Measurements from ENCODE around the gene CPPED1. TPM values are rescaled to one million over a fixed set of nuclear protein-coding genes. Genes with fewer than 3 reads are reported as not detected.

The CPPED1 gene
- total and polyA plus RNA-seq, 10 of the 15 experiments (the other 5 are each of a cell fraction or from before 2014, with no cell fraction given), result 7.1 to 39.0 (median 16.0) TPM

DNA sequence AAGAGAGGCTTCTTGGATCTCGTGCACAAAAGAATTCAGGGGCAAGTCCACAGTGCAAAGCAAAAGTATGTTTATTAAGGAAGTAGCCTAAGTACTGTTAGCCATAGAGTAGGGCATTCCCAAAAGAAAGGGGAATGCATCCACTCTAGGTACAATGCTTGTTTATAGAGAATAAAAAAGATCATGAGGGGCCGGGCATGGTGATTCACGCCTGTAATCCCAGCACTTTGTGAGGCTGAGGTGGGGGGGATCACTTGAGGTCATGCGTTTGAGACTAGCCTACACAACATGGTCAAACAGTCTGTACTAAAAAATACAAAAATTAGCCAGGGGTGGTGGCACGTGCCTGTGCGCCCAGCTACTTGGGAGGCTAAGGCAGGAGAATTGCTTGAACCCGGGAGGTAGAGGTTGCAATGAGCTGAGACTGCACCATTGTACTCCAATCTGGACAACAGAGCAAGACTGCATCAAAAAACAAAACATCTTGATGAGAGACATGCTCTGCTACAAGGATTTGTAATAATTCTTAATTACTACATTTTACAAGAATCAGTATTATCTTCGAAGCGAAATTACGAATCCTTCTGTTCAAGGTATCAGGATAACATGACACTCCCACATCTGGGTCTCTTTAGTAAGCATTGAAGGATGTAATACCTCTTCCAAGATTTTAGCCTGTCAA, 191.6 kb downstream of the CPPED1 start:
- ChIA-PET RAD21 (ENCODE audit: unreplicated experiment) (interaction anchor here (1.3 to 1.9 kb wide), 2 partner anchors 65 to 71 kb away, joined by 3 to 8 read pairs; no protein-coding TSS in a partner anchor), SMC1A (ENCODE audit: uncharacterized antibody, unreplicated experiment) (interaction anchor here (1.1 to 2.2 kb wide), 4 partner anchors 61 to 147 kb away, joined by 3 to 20 read pairs (median 7); no protein-coding TSS in a partner anchor), POLR2A (interaction anchor here (0.8 to 1.5 kb wide), 2 partner anchors 39 to 191 kb away, joined by 3 read pairs; partner anchors contain the start of gene CPPED1), CTCF (interaction anchor here (1.2 kb wide), 1 partner anchor 34 kb away, joined by 3 read pairs; no protein-coding TSS in a partner anchor)
- H3K4me1 ChIP-seq (ENCODE audit: control insufficient read depth, insufficient read depth, low read length), result peaks cover 11% of the 10 kb centered on the region
- no peak for FAIRE-seq
- ATAC-seq, result no peak
- no peak overlapping the region for H3K4me3 ChIP-seq
- no peak overlapping the region for H3K9ac ChIP-seq (ENCODE audit: control insufficient read depth, insufficient read depth, low read length)
- WGBS (ENCODE audit: insufficient coverage, insufficient replicate concordance, low lambda C conversion rate, missing lambda C conversion rate), result 76% methylated on average over 10 of the region's 10 CpGs
- H3K79me2 ChIP-seq (ENCODE audit: control insufficient read depth, insufficient read depth, low read length), result no peaks in the 10 kb centered on the region
- no peaks in the 10 kb centered on the region for H3K27me3 ChIP-seq (replicated peaks in 1 of 2; ENCODE audit: control insufficient read depth in 2 of 2, insufficient read depth in 2 of 2, low read length in 1 of 2)
- no peaks in the 10 kb centered on the region for H3K36me3 ChIP-seq (ENCODE audit: control insufficient read depth in 2 of 2, insufficient read depth in 2 of 2, low read length in 1 of 2)
- DNase-seq (ENCODE audit: low read depth, low spot score), result no peak
- H3K27ac ChIP-seq (ENCODE audit: control insufficient read depth, insufficient read depth), result no peak overlapping the region
- BruUV-seq (replicated peaks), result no TSS peak
- no peak for TF ChIP-seq CUX1 (IDR thresholded peaks at IDR 0.05; ENCODE audit: insufficient replicate concordance, low read depth, low read length)
- TF ChIP-seq SREBF2 (IDR thresholded peaks at IDR 0.05; ENCODE audit: low read length), result no peak
- in situ Hi-C loops (cut with MboI) (no loop called here), intact Hi-C loops (cut with micrococcal nuclease; ENCODE audit: unreplicated experiment) (loop anchor here (5.0 kb wide), 1 partner anchor 75 kb away; no protein-coding TSS in a partner anchor)
- no peak overlapping the region for H2AFZ ChIP-seq (ENCODE audit: control insufficient read depth, low read depth, low read length)
- H3K9me3 ChIP-seq (replicated peaks; ENCODE audit: control insufficient read depth, insufficient read depth, low read length), result no peaks in the 10 kb centered on the region; the same call in 2 of the 3 replicates
- no peak overlapping the region for H3K4me2 ChIP-seq (ENCODE audit: control insufficient read depth, insufficient read depth)
- H4K20me1 ChIP-seq (ENCODE audit: control insufficient read depth, insufficient read depth), result no peaks in the 10 kb centered on the region
